Amniotic stem cell (primary cell): ENCODE data around the gene MANSC1.

ENCODE experiments used
- DNase-seq: peaks from one replicate; lab custom pipeline; 2025; lab: John Stamatoyannopoulos, UW

MANSC1 gene

DNA sequence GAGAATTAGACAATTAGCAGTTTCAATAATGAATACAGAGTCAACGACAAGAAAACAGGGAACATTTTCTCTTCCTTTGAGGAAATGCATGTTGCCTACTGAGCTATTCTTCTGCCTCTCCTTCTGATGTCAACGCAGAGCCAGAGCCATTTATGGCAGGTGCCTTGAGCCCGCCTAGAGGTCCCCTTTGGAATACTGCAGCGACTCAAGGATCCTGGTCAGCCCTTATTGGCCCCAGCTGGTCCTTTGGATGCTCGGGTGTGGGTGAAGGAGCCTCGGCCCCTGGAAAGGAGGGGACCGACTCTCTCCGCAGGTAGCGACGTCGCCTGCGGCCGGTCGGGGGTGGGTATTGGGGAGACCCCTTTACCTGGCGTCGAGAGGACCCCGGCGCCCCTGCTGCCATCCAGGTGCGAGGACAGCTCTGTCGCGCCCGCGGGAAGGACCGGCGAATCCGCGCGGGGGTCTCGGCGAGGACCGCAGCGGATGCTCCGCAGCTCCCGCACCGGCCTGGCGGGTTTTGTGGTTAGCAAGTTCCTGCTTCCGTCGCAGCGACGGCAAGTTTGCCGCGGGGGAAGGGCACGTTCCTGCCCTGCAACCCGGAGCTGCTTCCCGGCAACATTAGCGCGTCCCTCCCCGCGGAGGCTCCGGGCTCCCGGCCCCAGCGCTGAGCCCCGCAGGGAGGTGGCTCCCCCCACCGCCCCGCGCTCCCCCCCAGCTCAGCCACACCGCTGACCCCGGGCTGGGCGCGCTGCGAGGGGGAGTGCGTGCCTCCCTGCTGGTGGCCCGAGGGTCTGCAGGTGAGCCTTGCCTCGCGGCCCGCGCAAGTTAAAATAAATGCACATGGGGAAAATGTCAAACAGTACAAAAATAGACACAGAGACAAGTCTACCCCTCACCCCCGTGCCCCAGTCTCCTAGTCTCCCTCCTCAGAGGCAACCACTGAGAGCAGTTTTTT, at the start of gene MANSC1:
MANSC1 (minus strand) TSS at position 532 of the 955 bp plus-strand sequence. CDS start 6,928 bp downstream, outside the sequence.
- no peak for DNase-seq

DNA sequence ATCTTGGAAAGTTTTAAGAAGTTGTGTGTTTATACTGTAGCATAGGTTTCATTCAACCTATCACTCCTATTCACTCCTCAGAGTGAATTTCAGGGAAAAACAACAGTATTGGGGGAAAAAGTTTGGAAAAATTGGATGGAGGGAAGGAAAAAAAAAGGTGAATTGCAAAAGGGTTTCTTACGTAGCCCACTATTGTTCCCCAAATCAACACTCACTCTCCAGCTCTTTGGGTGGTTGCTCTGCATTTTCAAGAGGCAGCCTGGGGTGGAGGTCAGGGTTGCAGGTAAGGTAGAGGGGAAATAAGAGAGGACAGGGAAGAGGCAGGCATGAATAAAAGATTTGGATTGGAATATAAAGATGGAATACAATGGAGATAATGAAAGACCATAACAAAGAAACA, 49.1 kb upstream of the MANSC1 start:
- DNase-seq = no peak

DNA sequence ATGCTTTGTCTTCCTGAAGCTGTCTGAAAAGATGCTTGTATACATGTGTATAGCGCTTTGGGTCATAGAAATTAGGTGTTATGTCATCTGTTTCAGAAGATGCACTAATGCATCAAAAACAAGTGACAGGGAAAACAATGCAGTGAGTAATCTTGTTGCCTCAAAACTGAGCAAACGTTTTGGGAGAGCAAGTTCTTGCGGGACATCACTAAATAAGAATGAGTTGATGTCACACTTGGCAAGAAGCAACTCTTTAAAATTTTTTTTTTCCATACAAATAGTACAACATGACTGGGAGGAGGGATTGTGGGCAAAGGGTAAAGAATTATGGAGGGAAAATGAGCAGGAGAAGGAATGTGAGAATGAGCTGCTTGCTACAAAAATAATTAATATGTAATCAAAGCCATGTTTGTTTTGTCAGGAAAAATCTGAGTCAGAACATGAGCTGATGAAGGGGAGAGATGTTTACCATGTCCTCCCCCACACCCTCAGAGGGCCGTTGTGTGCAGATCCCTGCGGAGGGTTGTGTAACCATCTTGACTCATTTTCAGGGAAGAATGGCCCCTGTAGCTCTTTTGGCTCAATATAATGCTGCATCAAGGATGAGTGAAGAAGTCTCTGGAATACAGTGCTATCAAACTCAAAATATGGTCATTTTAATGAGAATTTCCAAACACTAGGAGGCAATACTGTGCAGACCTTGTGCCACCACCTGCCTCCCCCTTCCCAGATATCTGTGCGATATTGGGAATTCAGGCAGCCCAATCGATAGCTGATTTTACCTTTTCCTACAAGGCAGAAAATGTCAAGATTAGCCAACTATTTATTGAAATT, 48.2 kb upstream of the MANSC1 start:
- peak; percentile 76 for DNase-seq

DNA sequence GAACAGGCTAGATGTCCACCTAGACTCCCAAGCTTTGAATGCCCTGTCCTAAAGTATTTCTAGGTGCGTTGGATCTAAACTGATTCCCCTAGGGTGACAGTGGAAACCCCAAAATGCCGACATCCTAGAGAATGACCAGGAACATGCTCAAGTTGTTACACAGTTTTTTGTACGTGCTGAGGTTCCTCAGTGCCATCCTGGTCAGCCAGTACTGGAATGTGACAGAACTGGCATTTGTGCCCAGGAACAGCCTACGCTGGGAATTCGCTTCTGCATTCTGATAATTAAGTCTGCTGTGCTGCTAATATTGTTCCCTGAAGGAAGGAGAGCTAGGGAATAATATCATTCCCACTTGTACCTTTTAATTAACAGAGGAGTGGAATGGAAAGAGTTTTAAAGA, 47.1 kb upstream of the MANSC1 start:
- DNase-seq = no peak

DNA sequence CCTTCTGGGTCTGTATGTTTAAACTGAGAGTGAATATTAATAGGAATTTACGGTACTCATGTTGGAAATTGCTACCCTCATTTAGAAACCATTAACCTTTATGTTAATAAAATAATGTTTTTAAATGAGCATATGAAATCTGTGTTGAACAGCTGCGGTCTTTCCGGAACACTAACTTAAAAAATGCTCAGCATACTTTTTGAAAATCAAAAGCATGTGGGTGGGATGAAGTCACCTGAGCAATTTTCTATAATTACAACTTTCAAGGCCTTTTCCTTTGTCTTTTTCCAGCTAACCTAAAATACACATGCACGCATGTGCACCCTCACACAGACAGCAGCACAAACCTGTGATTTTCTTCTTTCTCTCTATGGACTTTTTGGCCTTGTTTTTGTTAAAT, 46.7 kb upstream of the MANSC1 start:
- no peak for DNase-seq

DNA sequence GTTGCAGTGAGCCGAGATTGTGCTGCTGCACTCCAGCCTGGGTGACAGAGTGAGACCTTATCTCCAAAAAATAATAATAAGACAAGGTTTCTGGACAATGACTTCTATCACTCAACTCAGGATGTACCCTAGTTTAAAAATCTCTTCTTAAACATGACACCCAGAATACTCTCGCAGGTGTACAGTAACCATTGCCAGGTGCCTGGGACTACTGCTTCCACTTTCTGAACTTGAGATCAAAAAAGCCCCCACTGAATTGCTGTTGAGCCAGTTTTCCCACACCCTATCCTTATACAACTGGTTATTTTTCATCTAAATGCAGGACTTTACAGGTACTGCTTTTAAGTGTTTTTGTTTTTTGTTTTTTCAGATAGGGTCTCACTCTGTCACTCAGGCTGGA, 43.1 kb upstream of the MANSC1 start:
- no peak for DNase-seq

DNA sequence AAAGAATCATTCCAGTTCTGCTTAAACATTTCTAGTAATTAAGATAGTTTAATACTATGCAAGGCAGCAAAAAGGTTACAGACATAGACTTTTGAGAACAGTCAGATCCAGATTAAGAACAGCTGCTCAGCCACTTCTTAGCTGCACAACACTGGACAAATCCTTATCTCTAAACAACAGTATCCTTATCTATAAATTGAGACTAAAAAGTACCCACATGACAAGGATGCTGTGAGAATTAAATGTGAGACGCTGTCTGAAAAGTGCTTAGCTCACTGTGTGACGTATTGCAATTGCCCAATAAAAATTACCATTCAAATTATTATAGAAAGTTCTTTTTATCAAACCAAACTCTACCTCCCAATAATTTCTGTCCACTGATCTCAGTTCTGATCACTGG, 42.4 kb upstream of the MANSC1 start:
- DNase-seq = no peak

DNA sequence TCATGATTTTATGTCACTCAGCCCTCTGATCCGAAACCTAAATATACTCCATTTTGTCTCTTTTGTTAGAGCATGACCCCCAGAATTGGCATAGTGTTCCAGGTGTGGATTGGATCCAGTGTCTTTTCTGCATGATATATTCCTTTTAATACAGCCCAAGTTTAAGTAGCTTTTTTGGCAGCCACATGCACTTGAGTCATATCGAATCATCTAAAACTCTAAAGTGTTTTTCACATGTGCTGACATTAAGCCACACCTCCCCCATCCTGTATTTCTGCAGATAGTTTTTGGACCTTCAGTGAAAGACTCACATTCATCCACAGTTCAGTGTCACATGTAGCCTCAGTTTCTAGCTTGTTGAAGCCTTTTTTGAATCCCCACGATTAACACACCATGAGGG, 37.5 kb upstream of the MANSC1 start:
- DNase-seq = no peak

DNA sequence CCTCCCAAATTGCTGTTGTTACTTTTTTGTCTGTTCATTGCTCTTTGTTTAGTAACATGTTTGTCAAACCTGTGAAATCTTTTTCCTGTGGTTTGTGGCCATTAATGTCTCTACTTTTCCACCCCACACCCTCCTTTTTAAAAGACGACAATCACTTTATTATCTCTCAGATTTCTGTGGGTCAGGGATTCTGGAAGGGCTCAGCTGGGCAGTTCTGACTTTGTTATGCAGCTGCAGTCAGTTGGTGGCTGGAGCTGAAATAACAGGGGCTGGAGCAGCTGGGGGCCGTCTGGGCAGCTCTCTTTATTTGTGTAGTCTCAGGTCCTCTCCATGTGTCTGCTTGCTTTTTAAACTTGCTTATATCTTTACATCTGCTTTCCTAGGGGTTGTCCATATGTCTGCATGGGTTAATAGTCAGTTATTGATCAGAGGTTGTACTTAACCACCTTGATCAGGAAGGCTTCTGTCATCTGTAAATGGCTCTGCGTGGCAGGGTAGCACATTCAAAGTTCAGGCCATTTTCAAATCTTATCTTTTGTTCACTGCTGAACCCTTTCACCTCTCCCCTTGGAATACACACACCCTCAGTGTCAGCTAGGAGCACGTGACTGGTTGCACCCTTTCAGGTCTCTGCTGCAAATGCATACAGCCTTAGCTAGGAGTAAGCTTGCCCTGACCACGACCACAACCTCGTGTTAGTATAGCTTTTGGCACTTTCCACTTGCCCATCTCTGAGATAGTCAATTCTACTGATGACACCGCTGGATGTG, 34.7 kb upstream of the MANSC1 start:
- DNase-seq = no peak

DNA sequence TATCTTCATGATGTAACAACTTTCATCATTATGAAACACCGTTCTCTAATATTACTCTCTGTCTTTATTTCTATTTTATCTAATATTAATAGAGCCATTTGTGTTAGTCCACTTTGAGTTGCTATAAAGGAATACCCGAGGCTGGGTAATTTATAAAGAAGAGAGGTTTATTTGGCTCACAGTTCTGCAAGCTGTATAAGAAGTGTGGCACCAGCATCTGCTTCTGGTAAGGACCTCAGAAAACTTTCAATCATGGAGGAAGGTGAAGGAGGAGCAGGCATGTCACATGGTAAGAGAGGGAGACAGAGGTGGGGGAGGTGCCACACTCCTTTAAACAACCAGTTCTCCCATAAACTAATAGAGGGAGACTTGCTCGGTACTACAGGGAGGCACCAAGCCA, 31.9 kb upstream of the MANSC1 start:
- no peak for DNase-seq

DNA sequence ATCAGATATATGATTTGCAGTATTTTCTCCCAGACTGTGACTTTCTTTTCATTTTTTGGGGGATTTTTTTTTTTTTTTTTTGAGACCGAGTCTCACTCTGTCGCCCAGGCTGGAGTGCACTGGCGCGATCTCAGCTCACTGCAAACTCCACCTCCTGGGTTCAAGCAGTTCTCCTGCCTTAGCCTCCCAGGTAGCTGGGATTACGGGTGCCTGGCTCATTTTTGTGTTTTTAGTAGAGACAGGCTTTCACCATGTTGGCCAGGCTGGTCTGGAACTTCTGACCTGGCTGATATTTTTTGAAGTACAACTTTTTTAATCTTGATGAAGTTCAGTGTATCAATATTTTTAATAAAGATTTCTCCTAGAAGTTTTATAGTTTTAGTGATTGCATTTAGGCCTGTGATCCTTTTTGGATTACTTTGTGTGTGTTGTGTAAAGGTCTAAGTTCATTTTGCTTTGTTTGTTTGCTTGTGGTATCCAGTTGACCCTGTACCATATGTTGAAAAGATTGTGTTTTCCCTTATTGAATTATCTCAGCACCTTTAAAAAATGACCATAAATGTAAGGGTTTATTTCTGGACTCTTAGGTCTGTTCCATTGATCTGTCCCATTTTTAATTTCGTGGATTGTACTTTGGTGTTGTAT, 31.0 kb upstream of the MANSC1 start:
- DNase-seq = no peak

DNA sequence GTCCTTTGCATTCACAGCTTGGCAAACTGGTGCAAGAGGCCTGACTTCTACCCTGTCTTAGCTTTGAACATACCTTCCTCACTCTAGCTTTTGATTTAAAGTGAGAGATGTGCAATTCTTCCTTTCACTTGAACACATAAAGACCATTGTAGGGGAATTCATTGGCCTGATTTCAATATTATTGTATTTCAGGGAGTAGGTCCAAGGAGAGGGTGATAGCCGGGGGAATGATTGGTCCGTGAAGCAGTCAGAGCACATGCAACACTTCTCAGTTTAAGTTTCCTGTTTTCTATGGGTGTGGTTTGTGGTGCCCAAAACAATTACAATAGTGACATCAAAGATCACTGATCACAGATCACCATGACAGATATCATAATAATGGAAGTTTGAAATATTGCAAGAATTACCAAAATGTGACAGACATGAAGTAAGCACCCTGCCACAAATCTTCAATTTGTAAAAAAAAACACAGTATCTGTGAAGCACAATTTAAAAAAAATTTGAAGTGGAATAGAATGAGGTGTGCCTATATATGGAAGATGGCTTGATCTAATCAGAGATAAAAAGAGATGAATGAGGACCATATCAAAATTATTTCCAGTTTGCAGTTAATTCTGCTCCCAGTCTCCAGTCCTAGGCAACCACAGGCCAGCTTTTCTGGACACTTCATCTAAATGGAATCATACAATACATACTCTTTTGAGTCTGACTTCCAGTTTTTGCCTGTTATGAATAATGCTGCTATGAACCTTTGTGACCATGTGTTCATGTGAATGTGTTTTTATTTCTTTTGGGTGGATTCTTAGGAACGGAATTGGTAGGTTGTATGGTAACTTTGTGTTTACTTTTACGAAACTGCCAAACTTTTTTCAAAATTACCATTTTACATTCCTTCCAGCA, 30.0 kb upstream of the MANSC1 start:
- no peak for DNase-seq

DNA sequence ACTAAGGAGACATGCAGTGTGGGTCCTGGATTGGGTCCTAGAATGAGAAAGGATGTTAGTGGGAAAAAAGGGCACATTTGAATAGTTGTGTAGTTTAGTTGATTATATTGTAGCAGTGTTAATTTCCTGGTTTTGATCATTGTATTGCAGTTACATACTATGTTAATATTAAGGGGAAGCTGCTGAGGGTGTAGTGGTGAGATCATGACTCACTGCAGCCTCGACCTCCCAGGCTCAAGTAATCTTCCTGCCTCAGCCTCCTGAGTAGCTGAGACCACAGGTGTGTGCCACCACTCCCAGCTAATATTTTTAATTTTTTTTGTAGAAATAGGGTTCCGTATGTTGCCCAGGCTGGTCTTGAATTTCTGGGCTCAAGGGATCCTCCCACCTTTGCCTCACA, 28.6 kb upstream of the MANSC1 start:
- no peak for DNase-seq

DNA sequence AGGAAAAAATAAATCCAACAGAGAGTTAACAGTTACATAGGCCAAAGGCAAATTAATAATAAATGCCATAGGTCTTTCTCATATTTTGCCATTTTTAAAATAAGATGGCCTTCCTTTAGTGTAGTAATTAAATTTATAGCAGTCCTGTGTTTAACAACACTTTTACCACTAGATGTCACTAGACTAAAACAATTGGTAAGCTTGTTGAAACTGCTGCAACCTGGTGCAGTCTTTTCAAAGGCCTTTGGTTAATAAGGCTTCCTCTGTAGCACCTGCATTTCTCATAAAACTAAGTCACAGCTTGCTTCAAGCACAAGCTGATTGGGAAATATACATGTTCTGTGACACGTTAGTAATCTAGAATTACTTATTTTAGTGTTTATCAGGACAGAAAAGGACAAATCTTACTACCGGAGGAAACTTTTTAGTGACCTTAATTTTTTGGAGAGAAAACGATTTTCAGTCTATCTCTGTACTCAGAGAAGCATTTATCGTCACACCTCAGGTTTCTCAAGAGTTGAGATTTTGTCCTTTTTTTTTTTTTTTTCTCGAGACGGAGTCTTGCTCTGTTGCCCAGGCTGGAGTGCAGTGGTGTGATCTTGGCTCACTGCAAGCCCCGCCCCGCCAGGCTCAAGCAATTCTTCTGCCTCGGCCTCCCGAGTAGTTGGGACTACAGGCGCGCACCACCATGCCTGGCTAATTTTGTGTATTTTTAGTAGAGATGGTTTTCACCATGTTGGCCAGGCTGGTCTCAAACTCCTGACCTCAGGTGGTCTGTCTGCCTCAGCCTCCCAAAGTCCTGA, 26.8 kb upstream of the MANSC1 start:
- peak; percentile 52 for DNase-seq

DNA sequence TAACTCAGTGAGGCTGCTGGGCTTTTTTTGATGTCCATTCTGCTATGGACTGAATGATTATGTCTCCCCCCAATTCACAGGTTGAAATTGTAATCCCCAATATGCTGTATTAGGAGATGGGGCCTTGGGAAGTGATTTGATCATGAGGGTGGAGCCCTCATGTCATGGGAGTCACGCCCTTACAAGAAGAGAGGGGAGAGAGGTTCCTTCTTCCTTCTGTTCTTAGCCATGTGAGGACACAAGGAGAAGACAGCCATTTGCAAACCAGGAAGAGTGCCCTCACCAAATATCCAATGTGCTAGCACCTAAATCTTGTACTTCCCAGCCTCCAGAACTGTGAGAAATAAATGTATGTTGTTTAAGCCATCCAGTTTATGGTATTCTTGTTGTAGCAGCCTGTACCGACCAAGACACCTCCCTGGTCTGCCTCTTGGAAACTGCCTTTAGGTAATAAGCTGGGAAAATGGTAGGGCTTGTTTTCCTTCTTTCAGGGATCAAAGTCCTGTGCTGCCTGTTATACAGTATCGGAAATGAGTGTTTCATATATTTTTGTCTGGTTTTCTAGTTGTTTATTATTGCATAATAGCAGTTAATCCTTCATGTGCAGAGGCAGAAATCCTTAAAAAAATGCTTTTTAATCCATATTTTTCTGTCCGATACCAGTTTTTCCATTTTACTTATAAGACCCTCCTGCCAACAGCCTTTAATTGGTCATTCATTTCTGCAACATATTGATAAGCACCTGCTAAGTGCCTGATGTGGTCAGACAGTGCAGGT, 23.1 kb upstream of the MANSC1 start:
- DNase-seq = no peak

DNA sequence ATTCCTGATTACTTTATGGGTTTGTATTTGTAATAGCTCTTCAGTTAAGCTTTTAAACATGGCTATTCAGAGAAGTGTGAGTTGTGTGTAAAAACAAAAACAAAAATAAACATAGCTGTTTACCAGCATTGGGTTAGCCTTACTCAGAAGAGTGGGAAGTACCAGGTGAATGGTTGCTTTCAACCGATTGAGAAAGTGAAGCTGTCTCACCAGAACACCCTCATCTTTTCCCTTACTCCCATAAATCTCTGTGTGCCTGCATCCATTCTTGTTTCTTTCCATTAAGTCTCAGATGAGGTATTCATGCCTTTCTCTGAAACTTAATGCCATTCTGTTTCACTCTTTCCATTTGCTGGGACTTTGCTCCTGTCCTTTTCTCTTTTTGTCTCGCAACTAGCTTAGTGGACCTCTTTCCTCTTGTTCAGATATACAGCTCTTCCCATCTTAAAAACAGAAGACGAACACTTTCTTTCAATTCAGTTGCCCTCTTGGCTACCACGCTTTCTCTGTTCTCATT, 17.5 kb upstream of the MANSC1 start:
- DNase-seq = no peak

DNA sequence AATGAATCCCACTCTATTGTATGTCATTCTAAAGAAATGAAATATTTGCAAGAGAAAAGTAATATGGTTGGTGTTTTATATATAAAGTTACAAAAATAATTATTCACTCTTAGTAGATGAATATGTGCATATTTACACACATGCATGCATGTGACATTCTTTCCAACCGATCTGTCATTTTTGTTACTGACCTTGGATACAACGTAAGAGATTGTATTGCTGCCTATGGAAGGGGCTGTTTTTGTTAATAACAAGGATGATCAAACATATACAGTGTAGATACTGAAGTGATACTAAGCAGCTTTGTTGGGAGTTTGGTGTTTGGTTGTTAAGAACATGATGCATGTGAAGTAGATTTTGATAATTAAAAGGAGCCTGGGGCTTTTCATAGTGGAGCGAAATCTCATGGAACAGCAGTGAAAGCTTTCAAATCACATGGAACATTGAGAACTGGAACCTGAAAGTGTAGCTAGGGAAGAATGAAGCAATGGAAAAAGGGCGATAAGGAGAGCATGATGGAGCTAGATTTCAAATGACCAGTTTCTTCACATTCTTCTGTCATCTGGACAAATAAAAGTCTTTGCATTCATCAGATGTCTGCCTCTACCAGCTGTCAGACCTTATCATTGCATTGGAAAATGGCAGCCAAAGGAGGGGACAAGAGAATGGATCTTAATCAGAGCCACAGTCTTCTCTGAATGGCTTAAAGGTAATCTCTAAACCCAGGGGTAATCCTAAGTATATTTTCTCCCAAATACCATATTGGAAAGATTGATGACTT, 16.8 kb upstream of the MANSC1 start:
- no peak for DNase-seq

DNA sequence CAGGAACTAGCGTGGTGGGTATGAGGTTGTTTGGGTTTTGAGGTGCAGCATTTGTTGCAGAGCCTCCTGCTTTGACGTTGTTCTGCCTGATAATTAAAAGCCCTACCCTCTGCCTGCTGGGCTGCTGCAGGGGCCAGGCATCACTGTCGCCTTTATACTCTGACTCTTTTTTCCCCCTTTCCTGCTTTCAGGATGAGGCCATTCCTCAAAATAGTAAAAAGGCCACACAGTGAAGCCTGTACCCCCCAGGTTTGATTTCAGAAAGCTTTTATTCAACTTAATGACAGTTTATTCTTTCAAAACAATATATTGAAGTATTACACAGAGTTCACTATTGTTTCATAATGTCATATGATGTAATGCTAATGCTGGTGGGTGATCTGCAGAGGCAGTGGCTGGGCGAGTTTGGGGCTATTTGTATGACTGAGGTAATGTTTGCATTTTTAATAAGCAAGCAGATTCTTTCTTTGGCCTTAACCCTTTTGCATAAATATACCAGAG, 15.9 kb upstream of the MANSC1 start:
- DNase-seq = no peak
